Memory B cell (primary cell): ENCODE data around the gene SNX7.

ENCODE experiments used
- ATAC-seq: fragments of 150-1000 bp; cut with Tn5 transposase; 2 replicates; pipeline ENCODE4 v1.10.0; 2021; ENCODE audit warnings: low read depth, mild to moderate bottlenecking, moderate library complexity
- DNase-seq, 2 donors: peaks; one replicate each; pipeline ENCODE4 v3.0.0; 2022; ENCODE audit warnings: low spot score in 2 of 2
- H3K27ac Mint-ChIP-seq: one replicate; pipeline ENCODE4 v1.8.0; 2022; ENCODE audit warnings: mild to moderate bottlenecking, moderate library complexity, mixed read lengths
- H3K27me3 Mint-ChIP-seq: one replicate; pipeline ENCODE4 v1.8.0; 2022; ENCODE audit warnings: mixed read lengths
- H3K36me3 Mint-ChIP-seq: one replicate; pipeline ENCODE4 v1.8.0; 2022; ENCODE audit warnings: mild to moderate bottlenecking, mixed read lengths
- H3K4me1 Mint-ChIP-seq: one replicate; pipeline ENCODE4 v1.8.0; 2022; ENCODE audit warnings: mixed read lengths
- H3K4me3 Mint-ChIP-seq: one replicate; pipeline ENCODE4 v1.8.0; 2022; ENCODE audit warnings: mild to moderate bottlenecking, moderate library complexity, mixed read lengths
- H3K9me3 Mint-ChIP-seq: one replicate; pipeline ENCODE4 v1.8.0; 2022; ENCODE audit warnings: mixed read lengths

SNX7 gene

GRCh38 chr1:98661544-98662355, at the start of gene SNX7:
SNX7 (plus strand) TSS chr1:98661721; CDS start chr1:98661732, 11 bp downstream.
- Mint-ChIP-seq H3K9me3 (no peaks in the 10 kb centered on the region), H3K4me3 (peak within 1 kb of the TSS; percentile 87), H3K27ac (no peak within 1 kb of the TSS), H3K36me3 (no peaks in the 10 kb centered on the region), H3K4me1 (peaks cover 3% of the 10 kb centered on the region), H3K27me3 (peaks cover 1% of the 10 kb centered on the region)
- DNase-seq (peak in 1 of 2 donors; percentile 11), ATAC-seq (peak; percentile 87)

- H3K4me3 Mint-ChIP-seq = no peak overlapping the region
- peaks cover 20% of the 10 kb centered on the region for H3K9me3 Mint-ChIP-seq
- H3K36me3 Mint-ChIP-seq = no peaks in the 10 kb centered on the region
- H3K27me3 Mint-ChIP-seq = peaks cover 2% of the 10 kb centered on the region
- ATAC-seq = no peak
- no peak overlapping the region for H3K27ac Mint-ChIP-seq
- H3K4me1 Mint-ChIP-seq = no peaks in the 10 kb centered on the region
- no peak for DNase-seq
Observed at GRCh38 chr1:98637316-98637715, 24.2 kb upstream of the SNX7 start.

- no peak overlapping the region for H3K27ac Mint-ChIP-seq
- ATAC-seq = no peak
- no peak for DNase-seq
- peaks cover 2% of the 10 kb centered on the region for H3K27me3 Mint-ChIP-seq
- H3K4me1 Mint-ChIP-seq = no peaks in the 10 kb centered on the region
- peaks cover 22% of the 10 kb centered on the region for H3K9me3 Mint-ChIP-seq
- no peaks in the 10 kb centered on the region for H3K36me3 Mint-ChIP-seq
- H3K4me3 Mint-ChIP-seq = no peak overlapping the region
Observed at GRCh38 chr1:98638185-98638584, 23.3 kb upstream of the SNX7 start.

GRCh38 chr1:98644510-98644909, 17.0 kb upstream of the SNX7 start:
- no peak for DNase-seq
- H3K36me3 Mint-ChIP-seq = no peaks in the 10 kb centered on the region
- no peak for ATAC-seq
- H3K27me3 Mint-ChIP-seq = no peaks in the 10 kb centered on the region
- no peak overlapping the region for H3K4me3 Mint-ChIP-seq
- H3K9me3 Mint-ChIP-seq = peaks cover 15% of the 10 kb centered on the region
- no peaks in the 10 kb centered on the region for H3K4me1 Mint-ChIP-seq
- H3K27ac Mint-ChIP-seq = no peak overlapping the region

- no peaks in the 10 kb centered on the region for H3K36me3 Mint-ChIP-seq
- peaks cover 1% of the 10 kb centered on the region for H3K27me3 Mint-ChIP-seq
- no peak overlapping the region for H3K27ac Mint-ChIP-seq
- no peaks in the 10 kb centered on the region for H3K4me1 Mint-ChIP-seq
- DNase-seq (no peak), ATAC-seq (no peak)
- H3K9me3 Mint-ChIP-seq = no peaks in the 10 kb centered on the region
- no peak overlapping the region for H3K4me3 Mint-ChIP-seq
Observed at GRCh38 chr1:98651116-98651632, 10.3 kb upstream of the SNX7 start.

- no peaks in the 10 kb centered on the region for H3K4me1 Mint-ChIP-seq
- DNase-seq (no peak), ATAC-seq (no peak)
- H3K9me3 Mint-ChIP-seq = no peaks in the 10 kb centered on the region
- H3K27me3 Mint-ChIP-seq = peaks cover 1% of the 10 kb centered on the region
- H3K27ac Mint-ChIP-seq = no peak overlapping the region
- H3K4me3 Mint-ChIP-seq = no peak overlapping the region
- H3K36me3 Mint-ChIP-seq = no peaks in the 10 kb centered on the region
Observed at GRCh38 chr1:98653123-98653522, 8.4 kb upstream of the SNX7 start.

- Mint-ChIP-seq H3K9me3 (no peaks in the 10 kb centered on the region), H3K27me3 (no peaks in the 10 kb centered on the region), H3K36me3 (no peaks in the 10 kb centered on the region), H3K4me1 (peaks cover 3% of the 10 kb centered on the region), H3K4me3 (no peak overlapping the region), H3K27ac (no peak overlapping the region)
- DNase-seq = no peak
- no peak for ATAC-seq
Observed at GRCh38 chr1:98659879-98660278, 1.6 kb upstream of the SNX7 start.

GRCh38 chr1:98660940-98661543, 479 bp upstream of the SNX7 start:
- H3K27ac Mint-ChIP-seq = no peak overlapping the region
- peaks cover 3% of the 10 kb centered on the region for H3K4me1 Mint-ChIP-seq
- no peaks in the 10 kb centered on the region for H3K27me3 Mint-ChIP-seq
- H3K4me3 Mint-ChIP-seq = peak overlapping the region; percentile 79
- H3K9me3 Mint-ChIP-seq = no peaks in the 10 kb centered on the region
- no peaks in the 10 kb centered on the region for H3K36me3 Mint-ChIP-seq
- DNase-seq (no peak), ATAC-seq (peak; percentile 21)

- Mint-ChIP-seq H3K36me3 (no peaks in the 10 kb centered on the region), H3K9me3 (no peaks in the 10 kb centered on the region), H3K27ac (no peak overlapping the region), H3K27me3 (peaks cover 1% of the 10 kb centered on the region), H3K4me1 (peaks cover 3% of the 10 kb centered on the region), H3K4me3 (peak overlapping the region; percentile 87)
- DNase-seq = no peak
- no peak for ATAC-seq
Observed at GRCh38 chr1:98662356-98662670, 792 bp downstream of the SNX7 start.

GRCh38 chr1:98668733-98669132, 7.2 kb downstream of the SNX7 start:
- peaks cover 1% of the 10 kb centered on the region for H3K27me3 Mint-ChIP-seq
- no peaks in the 10 kb centered on the region for H3K9me3 Mint-ChIP-seq
- H3K36me3 Mint-ChIP-seq = no peaks in the 10 kb centered on the region
- no peak for DNase-seq
- no peak for ATAC-seq
- H3K27ac Mint-ChIP-seq = no peak overlapping the region
- no peak overlapping the region for H3K4me3 Mint-ChIP-seq
- no peaks in the 10 kb centered on the region for H3K4me1 Mint-ChIP-seq

GRCh38 chr1:98669355-98670296, 8.1 kb downstream of the SNX7 start:
- no peaks in the 10 kb centered on the region for H3K9me3 Mint-ChIP-seq
- no peak for ATAC-seq
- H3K4me3 Mint-ChIP-seq = no peak overlapping the region
- H3K36me3 Mint-ChIP-seq = no peaks in the 10 kb centered on the region
- no peak for DNase-seq
- peaks cover 1% of the 10 kb centered on the region for H3K27me3 Mint-ChIP-seq
- H3K27ac Mint-ChIP-seq = no peak overlapping the region
- no peaks in the 10 kb centered on the region for H3K4me1 Mint-ChIP-seq

- Mint-ChIP-seq H3K27me3 (no peaks in the 10 kb centered on the region), H3K27ac (no peak overlapping the region), H3K4me3 (no peak overlapping the region), H3K4me1 (no peaks in the 10 kb centered on the region), H3K36me3 (no peaks in the 10 kb centered on the region), H3K9me3 (no peaks in the 10 kb centered on the region)
- DNase-seq (no peak), ATAC-seq (no peak)
Observed at GRCh38 chr1:98672189-98672588, 10.7 kb downstream of the SNX7 start.

GRCh38 chr1:98674075-98674781, 12.7 kb downstream of the SNX7 start:
- Mint-ChIP-seq H3K36me3 (no peaks in the 10 kb centered on the region), H3K9me3 (no peaks in the 10 kb centered on the region), H3K27ac (no peak overlapping the region), H3K4me3 (no peak overlapping the region), H3K4me1 (no peaks in the 10 kb centered on the region), H3K27me3 (no peaks in the 10 kb centered on the region)
- DNase-seq = no peak
- ATAC-seq = no peak
